ENCODE results near the gene PPFIA1.

The PPFIA1 gene

DNA sequence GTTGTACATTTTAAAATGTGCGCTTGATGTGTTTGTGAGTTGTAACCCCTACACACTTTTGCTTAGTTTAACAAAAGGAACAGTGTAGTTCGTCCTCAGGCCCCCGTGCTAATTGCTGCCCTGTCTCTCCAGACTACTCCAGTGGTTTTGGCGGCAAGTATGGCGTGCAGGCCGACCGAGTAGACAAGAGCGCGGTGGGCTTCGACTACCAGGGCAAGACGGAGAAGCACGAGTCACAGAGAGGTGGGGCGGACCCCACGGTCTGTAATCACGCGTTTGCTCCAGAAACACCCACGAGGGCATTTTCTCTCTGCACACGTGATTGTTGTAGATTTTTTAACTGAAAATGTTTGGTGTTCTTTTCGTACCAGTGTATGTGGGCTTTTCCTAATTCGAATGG is 146.4 kb downstream of the PPFIA1 start:
- no peak for DNase-seq

DNA sequence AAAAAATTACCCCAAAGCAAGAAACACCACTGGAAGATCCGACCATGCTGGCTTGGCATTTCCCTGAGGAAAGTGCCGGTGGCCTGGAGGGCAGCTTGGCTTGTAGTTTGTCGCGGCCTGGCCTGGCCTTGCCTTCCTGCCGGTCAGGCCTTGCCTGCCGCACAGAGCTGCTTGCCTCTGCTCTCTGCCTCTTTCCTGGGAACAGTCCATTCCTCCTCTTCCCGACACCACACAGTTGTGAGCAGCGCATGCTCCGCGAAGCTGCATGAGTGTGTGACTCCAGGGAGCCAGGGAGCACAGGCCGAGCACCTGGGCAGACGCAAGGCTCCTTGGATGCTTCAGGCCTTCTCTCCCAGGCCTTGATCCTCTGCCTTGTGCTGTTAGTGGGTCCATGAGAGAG is 147.6 kb downstream of the PPFIA1 start:
- DNase-seq, result no peak

DNA sequence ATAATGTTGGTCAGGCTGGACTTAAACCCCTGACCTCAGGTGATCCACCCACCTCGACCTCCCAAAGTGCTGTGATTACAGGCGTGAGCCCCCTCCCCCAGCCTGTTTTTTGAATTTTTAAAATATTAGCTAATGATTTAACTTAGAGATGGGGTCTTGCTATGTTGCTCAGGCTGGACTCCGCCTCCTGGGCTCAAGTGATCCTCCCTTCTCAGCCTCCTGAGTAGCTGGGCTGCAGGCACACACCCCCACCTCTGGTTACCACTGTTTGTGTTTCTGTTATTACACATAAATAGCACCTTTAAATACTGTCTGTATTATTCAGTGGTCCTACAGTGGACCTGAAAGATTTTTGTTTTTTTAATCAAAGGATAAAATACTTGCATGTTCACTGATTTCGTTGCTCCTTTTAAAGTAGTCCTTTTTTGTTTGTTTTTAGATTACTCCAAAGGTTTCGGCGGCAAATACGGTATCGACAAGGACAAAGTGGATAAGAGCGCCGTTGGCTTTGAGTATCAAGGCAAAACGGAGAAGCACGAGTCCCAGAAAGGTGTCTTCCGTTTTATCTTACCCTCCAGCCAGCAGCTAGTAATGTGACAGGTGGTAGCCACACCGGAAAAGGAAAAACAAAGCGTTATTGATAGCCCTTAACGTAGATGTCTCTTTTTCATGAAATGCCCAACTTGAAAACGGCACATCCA is 149.0 kb downstream of the PPFIA1 start:
- no peak for DNase-seq

DNA sequence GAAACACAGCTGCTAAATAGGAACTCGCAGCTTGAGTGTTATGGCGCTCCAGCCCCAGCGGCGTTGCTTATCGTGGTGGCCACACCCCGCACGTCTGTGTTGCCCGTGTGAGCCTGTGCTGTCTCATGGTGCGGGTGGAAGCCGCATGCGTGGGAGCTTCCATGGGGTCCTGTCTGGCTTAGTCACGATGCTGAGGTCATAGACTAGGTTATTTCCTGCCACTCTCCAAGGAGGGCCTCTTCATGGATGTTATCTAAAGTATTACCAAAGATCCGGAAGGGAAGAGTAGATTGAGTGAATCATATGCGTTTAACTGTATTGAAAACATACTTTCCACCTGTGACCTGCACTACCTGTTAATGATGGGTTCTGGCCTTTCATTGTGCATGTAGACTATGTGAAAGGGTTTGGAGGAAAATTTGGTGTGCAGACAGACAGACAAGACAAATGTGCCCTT is 149.5 kb downstream of the PPFIA1 start:
- no peak for DNase-seq

DNA sequence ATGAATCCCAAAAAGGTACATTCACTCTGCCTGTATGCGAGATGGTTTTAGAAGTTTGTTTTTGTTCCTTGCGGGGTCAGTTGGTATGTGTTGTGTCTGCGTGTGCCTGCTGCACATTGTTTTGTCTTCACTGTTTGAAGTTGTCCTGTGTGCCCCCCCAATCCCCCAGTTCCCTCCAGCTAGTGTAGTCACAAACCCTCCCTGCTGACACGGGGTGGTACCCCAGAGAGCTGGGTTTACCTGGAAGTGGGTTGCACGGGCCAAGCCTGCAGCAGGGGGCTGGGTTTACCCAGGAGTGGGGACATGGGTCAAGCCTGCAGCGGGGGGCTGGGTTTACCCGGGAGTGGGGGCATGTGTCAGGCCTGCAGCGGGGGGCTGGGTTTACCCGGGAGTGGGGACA is 150.0 kb downstream of the PPFIA1 start:
- no peak for DNase-seq

DNA sequence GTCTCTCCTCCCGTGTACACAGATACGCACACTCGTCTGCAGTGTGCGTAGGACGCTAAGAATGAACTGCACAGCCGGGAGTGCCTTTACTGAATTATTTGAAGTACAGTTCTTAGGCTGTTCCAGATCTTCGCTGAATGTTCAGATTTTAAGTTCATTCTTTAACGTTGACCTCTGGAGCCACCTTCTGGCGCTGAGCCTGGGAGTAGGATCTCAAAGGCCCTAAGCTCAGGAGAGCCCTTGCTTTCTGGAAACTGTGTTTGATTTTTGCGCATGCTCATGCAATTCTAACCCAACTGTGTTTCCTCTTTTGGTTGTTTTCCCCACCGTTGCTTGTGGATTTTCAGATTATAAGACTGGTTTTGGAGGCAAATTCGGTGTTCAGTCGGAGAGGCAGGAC is 150.6 kb downstream of the PPFIA1 start:
- no peak for DNase-seq

DNA sequence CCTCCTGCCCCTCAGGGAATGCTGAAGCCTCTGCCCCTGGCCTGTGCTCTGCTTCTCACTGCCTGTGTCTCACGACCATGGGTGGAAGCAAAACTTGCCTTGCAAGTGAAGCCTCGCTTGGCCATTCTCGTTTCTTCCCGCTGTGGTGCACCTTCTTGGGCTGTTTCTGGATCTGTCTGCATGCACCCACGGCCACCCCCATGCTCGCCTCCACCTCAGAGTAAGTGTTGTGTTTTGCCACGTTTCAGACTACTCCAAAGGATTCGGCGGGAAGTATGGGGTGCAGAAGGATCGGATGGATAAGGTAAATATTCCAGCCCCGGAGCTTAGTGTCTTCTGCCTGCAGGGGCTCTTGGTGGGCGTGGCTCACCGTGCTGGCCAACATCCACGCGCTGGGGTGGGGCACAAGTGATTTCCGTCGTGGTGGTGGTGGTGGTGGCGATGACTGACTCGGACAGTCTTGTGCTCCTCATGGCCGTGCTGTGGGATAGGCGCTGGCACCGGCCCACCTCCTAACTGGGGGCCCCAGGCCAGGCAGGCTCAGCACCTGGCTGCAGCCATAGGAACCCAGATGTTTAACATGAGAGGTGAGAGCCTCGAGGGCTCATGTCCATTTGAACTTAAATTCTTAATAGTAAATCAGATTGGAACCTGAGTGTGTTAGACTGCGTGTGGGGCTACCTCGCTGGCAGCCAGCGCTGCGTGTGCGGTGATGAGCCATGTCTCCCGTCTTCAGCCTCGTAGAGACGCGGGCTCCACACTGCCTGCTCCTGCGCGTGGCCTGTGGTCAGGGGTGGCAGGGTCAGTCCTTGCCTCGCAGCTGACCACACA is 152.4 kb downstream of the PPFIA1 start:
- DNase-seq, result no peak

DNA sequence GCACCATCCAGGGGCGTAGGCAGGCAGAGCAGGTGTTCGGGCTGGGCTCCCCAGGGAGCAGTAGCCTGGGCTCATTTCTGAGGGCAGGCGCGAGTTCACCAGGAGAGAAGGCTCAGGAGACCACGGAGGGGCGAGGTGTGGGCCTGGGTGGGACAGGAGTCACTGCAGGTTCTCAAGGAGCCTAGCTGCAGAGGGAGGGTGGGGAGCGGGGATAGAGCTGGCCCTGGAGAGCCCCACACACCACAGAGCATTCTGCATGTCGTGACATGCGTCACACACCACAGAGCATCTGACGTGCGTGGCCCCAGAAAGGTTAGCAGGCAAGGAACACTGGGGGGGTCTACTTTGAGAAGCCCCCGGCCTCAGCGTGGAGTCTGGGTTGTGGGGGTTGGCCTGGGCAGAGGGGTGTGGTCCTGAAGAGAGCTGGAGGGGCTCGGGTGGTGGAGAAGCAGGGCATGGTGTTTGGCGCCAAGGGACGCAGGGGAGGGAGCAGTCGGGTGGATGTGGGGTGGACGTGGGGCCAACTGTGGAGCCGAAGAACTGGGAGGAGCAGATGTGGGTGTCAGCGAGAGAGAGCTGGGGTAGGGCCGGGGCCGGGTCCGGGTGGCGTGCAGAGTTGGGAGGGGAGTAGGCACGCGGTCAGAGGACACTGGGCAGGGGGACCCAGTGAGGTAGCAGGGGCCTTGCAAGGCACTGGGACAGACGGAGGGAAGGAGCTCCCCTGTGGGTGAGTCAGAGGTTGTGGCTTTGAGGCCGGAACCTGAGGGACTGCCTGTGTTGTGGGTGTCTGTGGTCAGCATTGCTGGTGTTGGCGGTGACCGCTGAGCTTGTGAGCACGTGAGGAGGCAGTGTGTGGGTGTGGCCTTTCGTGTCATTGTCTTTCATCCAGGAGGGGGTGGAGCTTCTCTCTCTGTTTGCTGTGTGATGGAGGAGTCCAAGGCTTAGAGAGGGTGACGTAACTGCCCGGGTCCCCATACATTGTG is 153.3 kb downstream of the PPFIA1 start:
- no peak for DNase-seq

DNA sequence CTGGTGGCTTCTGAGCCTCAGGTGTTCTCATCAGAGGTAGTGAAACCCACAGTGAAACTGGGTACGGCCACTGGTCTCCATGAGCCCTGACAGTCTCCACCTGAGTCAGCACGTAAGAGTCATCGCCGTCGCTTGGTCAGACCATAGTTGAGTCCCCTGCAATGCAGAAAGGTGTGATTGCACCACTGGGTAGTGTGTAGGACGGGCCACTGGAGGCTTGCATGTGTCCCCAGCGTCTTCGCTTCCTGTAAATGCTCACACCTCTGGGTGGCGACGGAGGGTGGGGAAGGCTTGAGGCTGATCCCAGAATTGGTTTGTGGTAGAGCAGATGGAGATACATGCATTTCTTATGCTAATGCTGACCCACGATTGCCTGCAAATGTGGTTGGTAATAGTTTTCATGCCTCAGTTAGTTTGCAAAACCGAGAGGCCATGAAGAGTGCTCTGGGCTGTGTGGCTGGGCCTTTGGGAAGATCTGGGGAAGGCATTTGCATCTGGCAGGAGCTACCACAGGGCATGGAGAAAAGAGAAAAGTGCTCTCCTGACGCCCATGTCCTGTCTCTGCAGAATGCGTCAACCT is 154.4 kb downstream of the PPFIA1 start:
- no peak for DNase-seq

DNA sequence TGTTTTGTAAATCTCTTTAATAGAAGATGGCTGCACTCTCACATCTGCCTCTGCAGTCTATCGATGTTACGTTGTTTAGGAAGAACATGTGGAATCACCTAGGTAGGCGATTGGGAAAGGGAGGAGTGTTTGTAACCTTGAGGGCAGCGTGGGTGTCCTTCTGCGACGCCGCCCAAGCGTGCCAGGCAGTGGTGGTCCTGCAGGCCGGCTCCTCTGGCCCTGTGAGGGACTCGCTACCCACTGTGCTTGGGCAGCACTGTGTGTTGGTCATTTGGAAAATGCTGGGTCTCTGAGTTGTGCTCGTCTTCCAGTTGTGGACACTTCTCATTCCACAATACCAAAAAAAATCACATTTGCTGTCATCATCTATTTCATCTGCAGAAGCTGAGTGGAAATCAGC is 156.9 kb downstream of the PPFIA1 start:
- DNase-seq, result no peak

DNA sequence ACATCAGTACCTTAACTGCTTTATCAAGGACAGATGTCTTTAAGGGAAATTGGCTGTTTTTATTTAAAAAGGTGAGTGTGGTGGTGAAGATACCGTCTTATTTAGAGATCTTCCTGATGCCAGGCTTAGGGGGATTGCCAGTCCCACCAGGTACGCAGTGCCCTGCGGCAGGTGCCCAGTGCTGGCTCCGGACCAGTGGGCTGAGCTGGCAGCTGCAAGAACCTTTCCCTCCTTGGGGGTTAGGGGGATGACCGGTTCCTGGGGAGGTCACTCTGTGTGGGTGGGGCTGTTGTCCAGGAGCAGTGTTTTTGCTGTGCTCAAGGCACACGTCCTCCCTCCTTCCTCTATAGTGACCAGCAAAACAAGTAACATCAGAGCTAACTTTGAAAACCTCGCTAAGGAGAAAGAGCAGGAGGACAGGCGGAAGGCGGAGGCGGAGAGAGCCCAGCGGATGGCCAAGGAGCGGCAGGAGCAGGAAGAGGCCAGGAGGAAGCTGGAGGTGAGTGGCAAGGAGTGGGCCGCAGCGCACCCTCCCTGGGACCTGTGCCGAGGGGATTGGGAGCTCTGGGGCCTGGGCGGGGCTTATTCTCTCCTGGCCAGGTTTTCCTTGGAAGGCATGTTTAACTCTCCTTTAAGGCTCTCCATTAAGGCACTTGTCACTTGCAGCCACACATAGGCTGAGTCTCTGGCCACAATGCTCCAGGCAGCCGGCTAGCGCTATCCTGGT is 158.4 kb downstream of the PPFIA1 start:
- no peak for DNase-seq

DNA sequence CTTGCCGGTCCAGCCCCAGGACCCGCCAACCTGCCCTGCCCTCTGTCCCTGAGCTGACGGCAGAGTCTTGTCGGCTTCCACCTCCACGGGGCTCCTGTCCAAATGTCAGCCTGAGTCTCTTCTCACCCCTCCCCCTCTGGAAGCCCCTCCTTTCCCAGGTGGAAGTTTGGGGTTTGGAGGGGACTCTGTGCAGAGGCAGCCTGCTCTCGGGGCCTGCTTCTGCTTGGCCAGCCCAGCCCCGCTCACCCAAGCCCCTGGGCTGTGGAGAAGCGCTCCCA is 158.9 kb downstream of the PPFIA1 start:
- no peak for DNase-seq

DNA sequence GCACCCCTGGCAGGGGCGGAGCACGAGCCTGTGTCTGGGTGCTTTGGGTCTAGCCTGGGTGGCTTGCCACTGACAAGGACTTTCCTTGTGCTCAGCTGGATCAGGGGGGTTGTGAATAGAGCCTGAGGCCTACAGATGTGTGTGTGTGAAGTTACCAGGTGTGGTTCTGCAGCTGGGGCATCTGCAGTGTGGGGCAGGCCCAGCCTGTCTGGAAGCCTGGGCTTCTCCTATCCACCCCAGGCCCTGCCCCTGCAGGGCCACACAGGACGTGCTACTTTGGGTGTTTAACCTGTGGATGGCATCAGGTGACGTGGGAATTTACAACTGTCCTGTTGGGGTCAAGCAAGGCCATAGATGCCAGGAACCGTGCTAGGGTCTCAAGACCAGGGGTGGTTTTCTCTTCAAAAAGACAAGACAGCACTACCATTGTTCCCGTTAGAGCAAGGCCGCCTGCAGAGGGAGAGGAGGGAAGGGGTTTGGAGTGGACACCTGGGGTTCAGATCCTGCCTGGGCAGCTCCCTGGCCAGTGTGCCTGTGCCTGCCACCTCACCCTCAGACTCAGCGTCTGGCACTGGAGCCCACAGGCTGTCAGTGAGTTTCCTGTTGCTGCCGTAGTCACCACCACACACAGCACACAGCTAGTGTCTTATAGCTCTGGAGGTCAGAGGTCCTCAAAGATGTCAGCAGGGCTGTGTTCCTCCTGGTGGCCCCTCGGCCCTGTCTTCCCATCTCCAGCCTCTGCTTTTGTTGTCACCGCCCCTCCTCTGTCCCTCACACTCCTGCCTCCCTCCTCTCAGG is 159.4 kb downstream of the PPFIA1 start:
- DNase-seq, result no peak

DNA sequence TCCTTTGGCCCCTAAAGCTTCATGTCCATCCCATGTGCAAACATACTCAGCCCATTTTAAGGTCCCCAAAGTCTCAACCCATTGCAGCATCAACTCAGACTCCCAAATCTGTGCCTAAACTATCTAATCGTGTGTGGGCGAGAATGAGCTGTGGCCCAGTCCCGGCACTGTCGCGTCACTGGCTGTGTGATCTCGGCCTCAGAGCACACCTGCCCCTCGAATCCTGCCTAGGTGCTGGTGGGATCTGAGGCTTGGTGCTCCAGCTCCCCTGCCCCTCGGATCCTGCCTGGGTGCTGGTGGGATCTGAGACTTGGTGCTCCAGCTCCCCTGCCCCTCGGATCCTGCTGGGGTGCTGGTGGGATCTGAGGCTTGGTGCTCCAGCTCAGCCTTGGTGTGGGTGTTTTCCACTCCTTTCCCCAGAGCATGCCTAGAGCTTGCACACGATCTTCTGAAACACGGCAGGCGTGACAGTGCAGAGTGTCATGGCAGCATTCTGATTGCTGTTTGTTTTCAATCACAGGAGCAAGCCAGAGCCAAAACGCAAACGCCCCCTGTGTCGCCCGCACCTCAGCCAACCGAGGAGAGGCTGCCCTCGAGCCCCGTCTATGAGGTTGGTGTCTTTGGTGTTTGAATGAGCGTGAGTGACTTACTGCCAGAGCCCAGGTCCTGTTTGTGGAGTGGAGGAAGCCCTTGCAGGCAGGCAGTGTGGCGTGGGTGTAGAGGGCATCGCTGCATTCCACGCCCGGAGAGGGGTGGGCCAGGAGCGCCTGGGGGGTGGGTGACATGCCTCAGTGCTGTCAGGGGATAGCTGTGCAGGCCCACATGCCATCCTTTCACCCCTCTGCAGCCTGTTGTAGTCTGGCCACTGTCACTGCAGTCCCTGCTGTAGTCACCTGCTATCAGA is 160.4 kb downstream of the PPFIA1 start:
- no peak for DNase-seq

DNA sequence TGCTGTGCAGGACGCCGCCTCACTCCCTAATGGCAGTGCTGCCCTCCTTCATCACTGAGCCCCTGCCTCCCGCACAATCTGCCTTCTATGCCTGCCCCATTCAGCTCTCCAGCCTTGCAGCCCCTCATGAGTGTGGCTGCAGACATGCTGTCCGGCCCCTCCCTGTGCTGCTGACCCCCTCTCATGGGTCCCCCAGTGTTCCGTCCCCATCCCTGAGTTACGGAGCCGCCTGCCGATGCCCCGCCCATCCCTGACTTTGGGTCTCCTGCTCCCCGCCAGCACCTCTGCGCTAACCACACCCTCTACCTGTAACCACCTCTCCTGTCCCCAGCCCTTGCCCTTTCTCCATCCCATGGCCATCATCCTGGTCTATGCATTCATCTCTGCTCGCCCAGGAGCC is 161.1 kb downstream of the PPFIA1 start:
- no peak for DNase-seq

DNA sequence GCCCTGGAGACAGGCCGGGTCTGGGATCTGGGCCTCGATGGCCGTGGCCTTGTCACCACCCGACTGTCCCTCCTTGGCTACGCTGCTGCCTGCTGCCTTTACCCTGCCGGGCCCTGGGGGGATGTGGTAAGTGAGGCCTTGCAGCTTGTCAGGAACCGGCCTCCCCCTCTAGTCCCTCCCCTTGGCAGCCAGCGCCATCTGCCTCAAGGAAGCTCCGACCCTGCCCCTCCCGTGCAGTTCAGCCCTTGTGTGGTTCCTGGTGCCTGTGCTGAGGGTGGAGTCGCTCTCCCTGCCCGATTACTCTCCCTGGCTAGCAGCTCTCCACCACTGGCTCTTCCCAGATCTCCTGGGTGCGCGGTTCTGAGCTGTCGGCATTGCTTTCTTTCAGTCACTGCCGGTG is 161.6 kb downstream of the PPFIA1 start:
- no peak for DNase-seq

DNA sequence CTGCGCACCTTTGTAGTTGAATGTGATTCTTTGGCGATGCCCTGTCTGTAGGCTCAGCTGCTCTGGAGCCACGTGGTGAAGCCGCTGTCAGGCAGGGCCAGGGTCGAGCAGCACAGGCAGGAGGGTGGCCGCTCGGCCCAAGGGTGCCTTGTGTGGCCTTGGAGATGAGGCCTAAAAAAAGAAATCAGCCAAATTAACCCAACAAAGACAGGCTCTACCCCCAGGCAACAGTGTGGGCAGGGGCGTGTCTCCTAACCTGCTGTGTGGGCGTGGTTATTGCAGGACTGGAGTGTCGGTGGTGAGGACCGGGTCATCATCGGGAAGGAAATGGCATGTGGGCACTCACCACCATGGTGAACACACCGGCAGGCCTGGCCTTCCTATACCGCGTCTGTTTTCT is 162.1 kb downstream of the PPFIA1 start:
- DNase-seq, result no peak

DNA sequence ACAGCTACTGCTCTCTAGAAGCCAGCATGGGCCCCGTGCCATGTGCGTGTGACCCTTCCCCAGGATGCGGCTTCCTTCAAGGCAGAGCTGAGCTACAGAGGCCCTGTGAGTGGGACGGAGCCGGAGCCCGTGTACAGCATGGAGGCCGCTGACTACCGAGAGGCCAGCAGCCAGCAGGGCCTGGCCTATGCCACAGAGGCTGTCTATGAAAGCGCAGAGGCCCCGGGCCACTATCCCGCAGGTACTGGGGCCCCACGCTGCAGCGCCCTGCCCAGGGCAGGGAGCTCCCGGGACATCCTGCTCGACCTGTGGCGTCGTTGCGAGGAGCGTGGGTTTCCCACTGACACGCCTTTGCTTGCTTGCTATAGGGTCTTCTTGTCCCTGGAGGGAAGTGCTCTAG is 162.5 kb downstream of the PPFIA1 start:
- DNase-seq, result no peak

DNA sequence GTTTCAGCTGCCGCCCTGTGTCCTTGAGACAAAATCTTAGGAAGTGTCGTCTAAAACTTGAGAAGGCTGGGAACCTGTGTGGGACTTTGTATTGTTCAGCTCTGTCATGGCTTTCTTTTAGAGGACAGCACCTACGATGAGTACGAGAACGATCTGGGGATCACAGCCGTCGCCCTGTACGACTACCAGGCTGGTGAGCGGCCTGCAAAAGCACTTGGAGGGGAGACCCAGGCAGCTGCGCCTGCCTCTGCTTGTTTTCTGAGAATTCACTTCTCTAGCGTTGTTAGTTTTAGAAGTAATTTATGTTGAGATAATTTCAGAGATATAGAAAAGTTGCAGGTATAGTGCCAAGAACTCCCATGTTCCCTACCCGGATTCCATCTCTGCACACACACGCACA is 163.0 kb downstream of the PPFIA1 start:
- no peak for DNase-seq

Data from NCI-H446 (cell line).